ENCODE measurements around the gene CDH22.

CDH22 gene

DNA sequence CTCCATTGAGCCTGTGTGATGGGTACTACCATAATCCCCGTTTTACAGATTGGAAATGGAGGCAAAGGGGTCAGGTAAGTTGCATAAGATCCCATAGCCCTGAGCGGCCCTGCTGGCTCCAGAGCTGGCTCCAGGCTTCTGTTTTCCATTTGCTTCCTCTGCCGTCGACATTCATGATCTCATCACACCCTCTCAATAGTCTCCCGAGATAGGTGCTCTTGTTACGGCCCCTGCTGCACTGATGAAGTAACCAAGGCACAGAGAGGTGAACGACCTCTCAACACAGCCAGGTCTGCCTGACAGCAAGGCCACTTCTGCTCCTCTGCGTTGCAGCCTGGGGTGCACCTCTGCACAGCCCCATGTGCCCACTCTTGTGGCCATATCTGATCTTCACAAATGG, 16.9 kb downstream of the CDH22 start:
- no peak for DNase-seq (ENCODE audit: low spot score)
- in situ Hi-C loops (cut with MboI; ENCODE audit: low pct_unique_long_range_greater_than_20kb, low sequenced_read_pairs, unreplicated experiment), result no loop called here
- TF ChIP-seq, protein P1, sequence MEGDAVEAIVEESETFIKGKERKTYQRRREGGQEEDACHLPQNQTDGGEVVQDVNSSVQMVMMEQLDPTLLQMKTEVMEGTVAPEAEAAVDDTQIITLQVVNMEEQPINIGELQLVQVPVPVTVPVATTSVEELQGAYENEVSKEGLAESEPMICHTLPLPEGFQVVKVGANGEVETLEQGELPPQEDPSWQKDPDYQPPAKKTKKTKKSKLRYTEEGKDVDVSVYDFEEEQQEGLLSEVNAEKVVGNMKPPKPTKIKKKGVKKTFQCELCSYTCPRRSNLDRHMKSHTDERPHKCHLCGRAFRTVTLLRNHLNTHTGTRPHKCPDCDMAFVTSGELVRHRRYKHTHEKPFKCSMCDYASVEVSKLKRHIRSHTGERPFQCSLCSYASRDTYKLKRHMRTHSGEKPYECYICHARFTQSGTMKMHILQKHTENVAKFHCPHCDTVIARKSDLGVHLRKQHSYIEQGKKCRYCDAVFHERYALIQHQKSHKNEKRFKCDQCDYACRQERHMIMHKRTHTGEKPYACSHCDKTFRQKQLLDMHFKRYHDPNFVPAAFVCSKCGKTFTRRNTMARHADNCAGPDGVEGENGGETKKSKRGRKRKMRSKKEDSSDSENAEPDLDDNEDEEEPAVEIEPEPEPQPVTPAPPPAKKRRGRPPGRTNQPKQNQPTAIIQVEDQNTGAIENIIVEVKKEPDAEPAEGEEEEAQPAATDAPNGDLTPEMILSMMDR (IDR thresholded peaks at IDR 0.05; ENCODE audit: extremely low read depth, insufficient read depth, missing control alignments), result no peak

- in situ Hi-C loops (cut with MboI; ENCODE audit: low pct_unique_long_range_greater_than_20kb, low sequenced_read_pairs, unreplicated experiment), result no loop called here
- TF ChIP-seq, protein P1 (IDR thresholded peaks at IDR 0.05; ENCODE audit: extremely low read depth, insufficient read depth, missing control alignments), result no peak
- no peak for DNase-seq (ENCODE audit: low spot score)
These were observed 18.9 kb downstream of the CDH22 start for GRCh38 chr20:46289432-46289831.

GRCh38 chr20:46286977-46287376, 21.3 kb downstream of the CDH22 start:
- TF ChIP-seq, protein P1 (IDR thresholded peaks at IDR 0.05; ENCODE audit: extremely low read depth, insufficient read depth, missing control alignments), result no peak
- no peak for DNase-seq (ENCODE audit: low spot score)
- in situ Hi-C loops (cut with MboI; ENCODE audit: low pct_unique_long_range_greater_than_20kb, low sequenced_read_pairs, unreplicated experiment), result no loop called here

GRCh38 chr20:46286382-46286781, 21.9 kb downstream of the CDH22 start:
- no peak for DNase-seq (ENCODE audit: low spot score)
- TF ChIP-seq, protein P1 (IDR thresholded peaks at IDR 0.05; ENCODE audit: extremely low read depth, insufficient read depth, missing control alignments), result no peak
- in situ Hi-C loops (cut with MboI; ENCODE audit: low pct_unique_long_range_greater_than_20kb, low sequenced_read_pairs, unreplicated experiment), result no loop called here

DNA sequence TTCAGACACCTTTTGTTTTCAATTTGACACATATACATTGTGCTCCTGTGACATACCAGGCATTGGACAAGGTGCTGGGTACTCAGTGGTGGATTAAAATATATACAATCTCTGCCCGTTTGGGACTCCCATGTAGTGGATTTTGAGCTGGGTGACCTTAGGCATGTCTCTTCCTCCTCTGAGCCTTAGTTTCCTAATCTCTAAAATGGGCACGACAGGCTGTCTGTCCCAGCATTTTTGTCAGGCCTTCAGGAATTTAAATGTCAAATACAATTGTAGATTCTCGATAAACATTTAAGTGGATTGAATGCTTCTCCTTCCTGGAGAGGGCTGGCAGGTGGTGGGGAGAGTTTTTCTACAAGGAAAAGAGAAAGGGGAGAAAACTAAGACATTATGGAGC, 22.6 kb downstream of the CDH22 start:
- in situ Hi-C loops (cut with MboI; ENCODE audit: low pct_unique_long_range_greater_than_20kb, low sequenced_read_pairs, unreplicated experiment), result no loop called here
- no peak for DNase-seq (ENCODE audit: low spot score)
- TF ChIP-seq, protein P1 (IDR thresholded peaks at IDR 0.05; ENCODE audit: extremely low read depth, insufficient read depth, missing control alignments), result no peak

DNA sequence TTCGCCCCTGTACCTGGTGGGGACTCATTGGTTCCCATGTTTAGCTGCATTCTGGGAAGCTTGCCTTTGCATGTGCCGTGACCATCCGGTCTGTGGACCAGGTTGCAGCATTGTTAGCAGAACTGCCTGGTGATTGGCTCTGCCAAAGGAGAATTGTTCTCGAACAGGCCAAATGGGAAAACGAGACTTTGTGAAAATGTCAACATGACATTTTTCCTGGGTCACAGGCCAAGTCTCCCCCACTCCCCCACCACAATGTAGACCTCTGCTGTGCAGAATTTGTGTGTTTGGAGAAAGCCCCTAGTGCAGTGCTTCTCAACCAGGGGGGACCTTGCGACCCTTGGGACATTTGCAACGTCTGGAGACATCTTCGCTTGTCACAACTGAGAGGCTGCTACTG, 23.2 kb downstream of the CDH22 start:
- TF ChIP-seq, protein P1 (IDR thresholded peaks at IDR 0.05; ENCODE audit: extremely low read depth, insufficient read depth, missing control alignments), result no peak
- DNase-seq (ENCODE audit: low spot score), result no peak
- in situ Hi-C loops (cut with MboI; ENCODE audit: low pct_unique_long_range_greater_than_20kb, low sequenced_read_pairs, unreplicated experiment), result no loop called here

DNA sequence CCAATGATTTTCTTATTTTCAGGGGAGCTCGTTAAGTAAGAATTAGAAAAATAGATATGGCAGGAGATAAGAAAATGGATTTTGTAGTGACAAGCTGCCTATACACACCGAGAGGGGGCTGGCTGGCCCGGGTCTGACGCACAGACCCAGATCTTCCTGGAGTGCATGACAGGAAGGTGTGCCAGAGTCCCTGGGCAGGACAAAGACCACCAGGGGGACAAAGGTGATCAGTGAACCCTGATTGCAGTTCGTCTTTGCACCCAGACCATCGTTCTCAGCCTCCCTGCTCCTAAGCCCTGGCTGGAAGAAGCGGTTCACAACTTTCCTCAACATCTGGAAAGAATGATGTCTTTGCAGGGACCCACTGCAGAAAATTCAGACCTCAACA, 24.3 kb downstream of the CDH22 start:
- in situ Hi-C loops (cut with MboI; ENCODE audit: low pct_unique_long_range_greater_than_20kb, low sequenced_read_pairs, unreplicated experiment), result no loop called here
- DNase-seq (ENCODE audit: low spot score), result no peak
- TF ChIP-seq, protein P1 (IDR thresholded peaks at IDR 0.05; ENCODE audit: extremely low read depth, insufficient read depth, missing control alignments), result no peak

All from GM13977 (cell line).